Liver (tissue), 9 donors: ENCODE measurements around the gene PABPN1L. TPM values are rescaled to one million over a fixed set of nuclear protein-coding genes. Genes with fewer than 3 reads are reported as not detected.

Experiments used
- DNase-seq: peaks from one replicate; pipeline ENCODE4 v3.0.0-alpha.2; 2017; ENCODE audit warnings: low spot score
- H3K27ac ChIP-seq, 2 donors: one replicate each; pipeline ENCODE4 v1.7.0; 2013; ENCODE audit warnings: inconsistent platforms in 2 of 2, low read length in 2 of 2, control low read depth in 1 of 2, low read depth in 1 of 2, mild to moderate bottlenecking in 1 of 2
- H3K27me3 ChIP-seq, 4 donors: one replicate each; pipeline versions ENCODE4 v1.6.1 to v1.7.0; 2013; ENCODE audit warnings: low read length in 3 of 4, inconsistent platforms in 1 of 4, mild to moderate bottlenecking in 1 of 4, moderate library complexity in 1 of 4; ENCODE audit not compliant: control insufficient read depth in 4 of 4, insufficient read depth in 4 of 4
- H3K36me3 ChIP-seq, 4 donors: one replicate each; pipeline versions ENCODE4 v1.6.1 to v1.7.0; 2013; ENCODE audit warnings: low read length in 3 of 4, mild to moderate bottlenecking in 3 of 4, low read depth in 1 of 4, moderate library complexity in 1 of 4; ENCODE audit not compliant: control insufficient read depth in 4 of 4, insufficient read depth in 3 of 4
- H3K4me1 ChIP-seq, 4 donors: one replicate each; pipeline versions ENCODE4 v1.6.1 to v1.7.0; 2013; ENCODE audit warnings: low read length in 3 of 4, mild to moderate bottlenecking in 3 of 4, moderate library complexity in 1 of 4; ENCODE audit not compliant: control insufficient read depth in 4 of 4, insufficient read depth in 4 of 4
- H3K4me3 ChIP-seq, 3 donors: one replicate each; pipeline versions ENCODE4 v1.6.1 to v1.7.0; 2013; ENCODE audit warnings: low read length in 3 of 3, control low read depth in 1 of 3, low read depth in 1 of 3, mild to moderate bottlenecking in 1 of 3
- H3K9ac ChIP-seq, 2 donors: one replicate each; pipeline ENCODE4 v1.7.0; 2013; ENCODE audit warnings: low read length in 2 of 2, mild to moderate bottlenecking in 2 of 2, moderate library complexity in 2 of 2, control low read depth in 1 of 2, low read depth in 1 of 2
- H3K9me3 ChIP-seq, 4 donors: one replicate each; pipeline versions ENCODE4 v1.6.1 to v1.7.0; 2013; ENCODE audit warnings: low read length in 3 of 4; ENCODE audit not compliant: control insufficient read depth in 4 of 4
- ATF3 ChIP-seq: IDR thresholded peaks from 2 replicates; pipeline ENCODE4 v1.6.1; 2016; ENCODE audit warnings: antibody characterized with exemption
- EGR1 ChIP-seq, 2 donors: IDR thresholded peaks; 2 replicates each; pipeline ENCODE4 v1.6.1; 2016 to 2018; ENCODE audit warnings: antibody characterized with exemption in 2 of 2, low read depth in 2 of 2
- FOXA1 ChIP-seq: IDR thresholded peaks from 2 replicates; pipeline ENCODE4 v1.6.1; 2016; ENCODE audit warnings: antibody characterized with exemption
- FOXA2 ChIP-seq: IDR thresholded peaks from 2 replicates; pipeline ENCODE4 v1.6.1; 2016; ENCODE audit warnings: antibody characterized with exemption
- GABPA ChIP-seq, 2 donors: IDR thresholded peaks in 1 of 2; conservative IDR thresholded peaks in 1 of 2; 2 replicates each; pipeline ENCODE4 v1.6.1; 2016; ENCODE audit warnings: antibody characterized with exemption in 2 of 2, mild to moderate bottlenecking in 1 of 2, moderate library complexity in 1 of 2
- HNF4A ChIP-seq, 2 donors: conservative IDR thresholded peaks; 2 replicates each; pipeline ENCODE4 v1.6.1; 2016; ENCODE audit warnings: antibody characterized with exemption in 2 of 2, mild to moderate bottlenecking in 2 of 2
- HNF4G ChIP-seq: IDR thresholded peaks from 2 replicates; pipeline ENCODE4 v1.6.1; 2016; ENCODE audit warnings: antibody characterized with exemption
- JUND ChIP-seq, 2 donors: IDR thresholded peaks; 2 replicates each; pipeline ENCODE4 v1.6.1; 2016; ENCODE audit warnings: antibody characterized with exemption in 2 of 2
- MAX ChIP-seq: IDR thresholded peaks from 2 replicates; pipeline ENCODE4 v1.6.1; 2016; ENCODE audit warnings: antibody characterized with exemption
- NR2F2 ChIP-seq: IDR thresholded peaks from 2 replicates; pipeline ENCODE4 v1.6.1; 2016; ENCODE audit warnings: antibody characterized with exemption
- RAD21 ChIP-seq, 2 donors: IDR thresholded peaks; 2 replicates each; pipeline ENCODE4 v1.6.1; 2016; ENCODE audit warnings: antibody characterized with exemption in 2 of 2, mild to moderate bottlenecking in 2 of 2
- RXRA ChIP-seq, 2 donors: IDR thresholded peaks; 2 replicates each; pipeline ENCODE4 v1.6.1; 2017 to 2018; ENCODE audit warnings: antibody characterized with exemption in 2 of 2, mild to moderate bottlenecking in 1 of 2
- SP1 ChIP-seq: IDR thresholded peaks from 2 replicates; pipeline ENCODE4 v1.6.1; 2018; ENCODE audit warnings: antibody characterized with exemption, mild to moderate bottlenecking
- TAF1 ChIP-seq: conservative IDR thresholded peaks from 2 replicates; pipeline ENCODE4 v1.6.1; 2016; ENCODE audit warnings: antibody characterized with exemption, mild to moderate bottlenecking
- YY1 ChIP-seq: IDR thresholded peaks from 2 replicates; pipeline ENCODE4 v1.6.1; 2016; ENCODE audit warnings: antibody characterized with exemption, mild to moderate bottlenecking
- ZBTB33 ChIP-seq: IDR thresholded peaks from 2 replicates; pipeline ENCODE4 v1.6.1; 2016; ENCODE audit warnings: antibody characterized with exemption
- WGBS: extraction: QIAGEN DNeasy Blood & Tissue Kit; methylation state at CpG from one replicate; pipeline ENCODE4 v1.1.7; 2013; 5-methylcytosine and 5-hydroxymethylcytosine counted together
- polyA plus RNA-seq, 2 donors: library from polyadenylated mRNA; stranded (reverse) in 1 of 2; unstranded in 1 of 2; fragments of 200-250 nt in 1 of 2; fragments of >200 nt in 1 of 2; fragmentation: Nextera tagmentation in 1 of 2; extraction: Ambion mirVana in 1 of 2; gene quantifications; one replicate each; pipeline versions ENCODE4 v1.2.1 to v1.2.3, GENCODE V29; 2013 to 2015
- total RNA-seq, 2 donors: library from RNA; depleted of rRNA; stranded (reverse); fragments of >200 nt; gene quantifications; one replicate each; pipeline ENCODE4 v1.2.3, GENCODE V29; 2014
- TF ChIP-seq, protein P1 (sequence below): fragments of 150-350 bp; IDR thresholded peaks from 2 replicates; pipeline ENCODE4 v1.5.1; 2017; ENCODE audit warnings: improper control_type of control experiment, low read depth, low read length; ENCODE audit not compliant: missing input control
- TF ChIP-seq, protein P2 (sequence below): IDR thresholded peaks from 2 replicates; pipeline ENCODE4 v1.6.1; 2016; ENCODE audit warnings: antibody characterized with exemption, mild to moderate bottlenecking
- donor health status: healthy.
- donor health status: healthy.
- donor health status: healthy.
- donor health status: healthy.
- donor health status: healthy.

Gene PABPN1L
- total and polyA plus RNA-seq, 4 donors: 0.09 TPM; not detected in 3

- Histone ChIP-seq H3K9me3 (no peaks in the 10 kb centered on the region), H3K36me3 (peaks cover 0 to 6% (median under 1%) of the 10 kb centered on the region in 4 donors), H3K27ac (no peak overlapping the region), H3K4me3 (no peak overlapping the region), H3K27me3 (no peaks in the 10 kb centered on the region), H3K4me1 (peaks cover 12 to 24% (median 18%) of the 10 kb centered on the region in 4 donors), H3K9ac (no peak overlapping the region)
- DNase-seq: no peak
- WGBS: 97% methylated on average over 19 of the region's 19 CpGs
- TF ChIP-seq NR2F2 (no peak), RAD21 (IDR thresholded peaks at IDR 0.05) (no peak), HNF4A (conservative IDR thresholded peaks at IDR 0.05) (no peak), JUND (IDR thresholded peaks at IDR 0.05) (no peak), SP1 (no peak), TAF1 (no peak), ATF3 (no peak), FOXA2 (no peak), ZBTB33 (no peak), EGR1 (IDR thresholded peaks at IDR 0.05; ENCODE audit: low read depth in 2 of 2) (no peak), RXRA (IDR thresholded peaks at IDR 0.05) (no peak), YY1 (no peak), GABPA (IDR thresholded peaks at IDR 0.05 in 1 of 2, conservative IDR thresholded peaks at IDR 0.05 in 1 of 2) (no peak), FOXA1 (no peak), HNF4G (no peak), MAX (no peak)
- TF ChIP-seq, protein P1, sequence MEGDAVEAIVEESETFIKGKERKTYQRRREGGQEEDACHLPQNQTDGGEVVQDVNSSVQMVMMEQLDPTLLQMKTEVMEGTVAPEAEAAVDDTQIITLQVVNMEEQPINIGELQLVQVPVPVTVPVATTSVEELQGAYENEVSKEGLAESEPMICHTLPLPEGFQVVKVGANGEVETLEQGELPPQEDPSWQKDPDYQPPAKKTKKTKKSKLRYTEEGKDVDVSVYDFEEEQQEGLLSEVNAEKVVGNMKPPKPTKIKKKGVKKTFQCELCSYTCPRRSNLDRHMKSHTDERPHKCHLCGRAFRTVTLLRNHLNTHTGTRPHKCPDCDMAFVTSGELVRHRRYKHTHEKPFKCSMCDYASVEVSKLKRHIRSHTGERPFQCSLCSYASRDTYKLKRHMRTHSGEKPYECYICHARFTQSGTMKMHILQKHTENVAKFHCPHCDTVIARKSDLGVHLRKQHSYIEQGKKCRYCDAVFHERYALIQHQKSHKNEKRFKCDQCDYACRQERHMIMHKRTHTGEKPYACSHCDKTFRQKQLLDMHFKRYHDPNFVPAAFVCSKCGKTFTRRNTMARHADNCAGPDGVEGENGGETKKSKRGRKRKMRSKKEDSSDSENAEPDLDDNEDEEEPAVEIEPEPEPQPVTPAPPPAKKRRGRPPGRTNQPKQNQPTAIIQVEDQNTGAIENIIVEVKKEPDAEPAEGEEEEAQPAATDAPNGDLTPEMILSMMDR: no peak
- TF ChIP-seq, protein P2, sequence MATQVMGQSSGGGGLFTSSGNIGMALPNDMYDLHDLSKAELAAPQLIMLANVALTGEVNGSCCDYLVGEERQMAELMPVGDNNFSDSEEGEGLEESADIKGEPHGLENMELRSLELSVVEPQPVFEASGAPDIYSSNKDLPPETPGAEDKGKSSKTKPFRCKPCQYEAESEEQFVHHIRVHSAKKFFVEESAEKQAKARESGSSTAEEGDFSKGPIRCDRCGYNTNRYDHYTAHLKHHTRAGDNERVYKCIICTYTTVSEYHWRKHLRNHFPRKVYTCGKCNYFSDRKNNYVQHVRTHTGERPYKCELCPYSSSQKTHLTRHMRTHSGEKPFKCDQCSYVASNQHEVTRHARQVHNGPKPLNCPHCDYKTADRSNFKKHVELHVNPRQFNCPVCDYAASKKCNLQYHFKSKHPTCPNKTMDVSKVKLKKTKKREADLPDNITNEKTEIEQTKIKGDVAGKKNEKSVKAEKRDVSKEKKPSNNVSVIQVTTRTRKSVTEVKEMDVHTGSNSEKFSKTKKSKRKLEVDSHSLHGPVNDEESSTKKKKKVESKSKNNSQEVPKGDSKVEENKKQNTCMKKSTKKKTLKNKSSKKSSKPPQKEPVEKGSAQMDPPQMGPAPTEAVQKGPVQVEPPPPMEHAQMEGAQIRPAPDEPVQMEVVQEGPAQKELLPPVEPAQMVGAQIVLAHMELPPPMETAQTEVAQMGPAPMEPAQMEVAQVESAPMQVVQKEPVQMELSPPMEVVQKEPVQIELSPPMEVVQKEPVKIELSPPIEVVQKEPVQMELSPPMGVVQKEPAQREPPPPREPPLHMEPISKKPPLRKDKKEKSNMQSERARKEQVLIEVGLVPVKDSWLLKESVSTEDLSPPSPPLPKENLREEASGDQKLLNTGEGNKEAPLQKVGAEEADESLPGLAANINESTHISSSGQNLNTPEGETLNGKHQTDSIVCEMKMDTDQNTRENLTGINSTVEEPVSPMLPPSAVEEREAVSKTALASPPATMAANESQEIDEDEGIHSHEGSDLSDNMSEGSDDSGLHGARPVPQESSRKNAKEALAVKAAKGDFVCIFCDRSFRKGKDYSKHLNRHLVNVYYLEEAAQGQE: no peak
Measured at GRCh38 chr16:88851616-88852015, 14.8 kb downstream of the PABPN1L start.
